Mucosa of descending colon (tissue), 3 donors: ENCODE results near the gene LIX1L. TPM values are rescaled to one million over a fixed set of nuclear protein-coding genes. Genes with fewer than 3 reads are reported as not detected.
A peak's percentile ranks its signal among the peaks of the same experiment; 100 is the strongest.

ENCODE experiments used
- ATAC-seq: fragments of 200-7000 bp; cut with Tn5 transposase; one replicate; pipeline ENCODE4 v1.9.1; 2020; ENCODE audit warnings: mild to moderate bottlenecking, moderate library complexity
- DNase-seq, 3 donors: peaks; one replicate each; pipeline ENCODE4 v3.0.0-alpha.2; 2020
- H3K36me3 ChIP-seq: fragments of 200-600 bp; one replicate; pipeline ENCODE4 v1.8.0; 2021; ENCODE audit warnings: low read depth, mild to moderate bottlenecking
- H3K4me1 ChIP-seq: fragments of 200-600 bp; one replicate; pipeline ENCODE4 v1.8.0; 2021; ENCODE audit warnings: low read depth, mild to moderate bottlenecking
- H3K4me3 ChIP-seq: fragments of 200-600 bp; one replicate; pipeline ENCODE4 v1.8.0; 2021; ENCODE audit warnings: mild to moderate bottlenecking
- H3K9me3 ChIP-seq: fragments of 200-600 bp; one replicate; pipeline ENCODE4 v1.8.0; 2021; ENCODE audit warnings: mild to moderate bottlenecking
- intact Hi-C, 2 donors: fragments of 100-400 bp; cut with DNase I in 1 of 2; cut with micrococcal nuclease in 1 of 2; formaldehyde crosslinking; loops; one replicate each; pipeline versions ENCODE4 v1.11.0 to v1.11.1; 2022; cut with DNase I, micrococcal nuclease
- total RNA-seq, 3 donors: library from RNA; stranded (reverse); fragmentation: NEBNext Ultra II Directional in 2 of 3; extraction: Animal tissue kit (Norgen Biotek cat#: 25700) in 2 of 3; gene quantifications; one replicate each; pipeline versions ENCODE4 v1.2.1 to v1.2.4, GENCODE V29; 2021 to 2023
- TF ChIP-seq, protein P1 (sequence below): fragments of 200-600 bp; IDR thresholded peaks from one replicate; pipeline ENCODE4 v1.8.0; 2022; ENCODE audit warnings: antibody characterized with exemption, mild to moderate bottlenecking
- donor health status: DM: no; HTN: no; CAD: no; lungs with moderate emphysema.
- donor health status: DM: no; HTN: no; CAD: no.
- donor health status: DM: no; HTN: yes; CAD: no.

The LIX1L gene
- total RNA-seq, 3 donors from 2014 or later = 3.9 to 34.3 (median 10.2) TPM

DNA sequence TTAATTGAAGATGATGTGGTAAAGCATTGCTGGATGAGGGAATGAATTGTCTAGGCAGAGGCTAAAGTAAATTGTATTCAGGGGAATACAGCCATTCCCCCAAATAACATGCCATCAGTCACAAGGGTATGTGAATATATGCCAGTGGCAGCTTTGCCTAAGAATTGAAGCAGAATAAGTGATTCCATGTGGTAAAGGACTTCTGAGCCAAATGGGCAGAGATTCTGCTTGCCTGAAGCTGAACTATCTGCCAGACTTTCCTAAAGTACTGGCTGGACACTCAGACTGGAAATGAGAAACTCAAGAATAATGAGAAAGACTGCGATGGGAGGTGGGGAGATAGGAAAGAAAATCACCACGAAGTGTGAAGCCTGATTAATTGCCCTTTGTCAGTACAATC lies 2.4 kb downstream of the LIX1L start:
- Histone ChIP-seq H3K4me3 (no peak overlapping the region), H3K36me3 (no peaks in the 10 kb centered on the region), H3K9me3 (no peaks in the 10 kb centered on the region), H3K4me1 (peaks cover 18% of the 10 kb centered on the region)
- intact Hi-C loops = no loop called here
- DNase-seq (no peak), ATAC-seq (no peak)
- TF ChIP-seq, protein P1, sequence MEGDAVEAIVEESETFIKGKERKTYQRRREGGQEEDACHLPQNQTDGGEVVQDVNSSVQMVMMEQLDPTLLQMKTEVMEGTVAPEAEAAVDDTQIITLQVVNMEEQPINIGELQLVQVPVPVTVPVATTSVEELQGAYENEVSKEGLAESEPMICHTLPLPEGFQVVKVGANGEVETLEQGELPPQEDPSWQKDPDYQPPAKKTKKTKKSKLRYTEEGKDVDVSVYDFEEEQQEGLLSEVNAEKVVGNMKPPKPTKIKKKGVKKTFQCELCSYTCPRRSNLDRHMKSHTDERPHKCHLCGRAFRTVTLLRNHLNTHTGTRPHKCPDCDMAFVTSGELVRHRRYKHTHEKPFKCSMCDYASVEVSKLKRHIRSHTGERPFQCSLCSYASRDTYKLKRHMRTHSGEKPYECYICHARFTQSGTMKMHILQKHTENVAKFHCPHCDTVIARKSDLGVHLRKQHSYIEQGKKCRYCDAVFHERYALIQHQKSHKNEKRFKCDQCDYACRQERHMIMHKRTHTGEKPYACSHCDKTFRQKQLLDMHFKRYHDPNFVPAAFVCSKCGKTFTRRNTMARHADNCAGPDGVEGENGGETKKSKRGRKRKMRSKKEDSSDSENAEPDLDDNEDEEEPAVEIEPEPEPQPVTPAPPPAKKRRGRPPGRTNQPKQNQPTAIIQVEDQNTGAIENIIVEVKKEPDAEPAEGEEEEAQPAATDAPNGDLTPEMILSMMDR = no peak

DNA sequence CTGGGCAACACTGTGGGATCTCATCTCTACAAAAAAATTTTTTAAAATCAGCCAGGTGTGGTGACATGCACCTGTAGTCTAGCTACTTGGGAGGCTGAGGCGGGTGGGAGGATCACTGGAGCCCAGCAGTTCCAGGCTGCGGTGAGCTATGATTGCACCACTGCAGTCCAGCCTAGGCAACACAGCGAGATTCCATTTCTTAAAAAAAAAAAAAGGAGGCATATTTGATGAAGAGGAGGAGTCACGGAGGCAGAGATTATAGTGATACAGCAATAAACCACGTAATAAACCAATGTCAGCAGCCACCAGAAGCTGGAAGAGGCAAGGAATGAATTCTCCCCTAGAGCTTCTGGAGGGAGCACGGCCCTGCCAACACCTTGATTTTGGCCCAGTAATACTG lies 4.0 kb downstream of the LIX1L start:
- ATAC-seq (no peak), DNase-seq (peak in 1 of 3 donors; percentile 15)
- Histone ChIP-seq H3K36me3 (no peaks in the 10 kb centered on the region), H3K4me3 (no peak overlapping the region), H3K9me3 (no peaks in the 10 kb centered on the region), H3K4me1 (peaks cover 16% of the 10 kb centered on the region)
- TF ChIP-seq, protein P1 = no peak
- intact Hi-C loops = no loop called here

DNA sequence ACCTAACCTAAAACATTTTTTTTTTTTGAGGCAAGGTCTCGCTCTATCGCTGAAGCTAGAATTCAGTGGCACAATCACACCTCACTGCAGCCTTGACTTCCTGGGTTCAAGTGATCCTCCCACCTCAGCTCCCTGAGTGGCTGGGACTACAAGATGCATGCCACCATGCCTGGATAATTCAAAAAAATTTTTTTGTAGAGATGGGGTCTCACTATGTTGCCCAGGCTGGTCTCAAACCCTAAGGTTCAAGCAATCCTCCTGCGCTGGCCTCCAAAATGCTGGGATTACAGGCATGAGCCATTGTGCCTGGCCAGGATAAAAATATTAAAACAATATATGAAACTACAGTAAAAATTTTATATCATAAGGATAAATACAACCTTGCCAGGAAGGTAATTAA lies 4.9 kb downstream of the LIX1L start:
- Histone ChIP-seq H3K36me3 (no peaks in the 10 kb centered on the region), H3K4me1 (peaks cover 16% of the 10 kb centered on the region), H3K4me3 (no peak overlapping the region), H3K9me3 (no peaks in the 10 kb centered on the region)
- TF ChIP-seq, protein P1 = no peak
- ATAC-seq (no peak), DNase-seq (no peak)
- intact Hi-C loops = no loop called here

DNA sequence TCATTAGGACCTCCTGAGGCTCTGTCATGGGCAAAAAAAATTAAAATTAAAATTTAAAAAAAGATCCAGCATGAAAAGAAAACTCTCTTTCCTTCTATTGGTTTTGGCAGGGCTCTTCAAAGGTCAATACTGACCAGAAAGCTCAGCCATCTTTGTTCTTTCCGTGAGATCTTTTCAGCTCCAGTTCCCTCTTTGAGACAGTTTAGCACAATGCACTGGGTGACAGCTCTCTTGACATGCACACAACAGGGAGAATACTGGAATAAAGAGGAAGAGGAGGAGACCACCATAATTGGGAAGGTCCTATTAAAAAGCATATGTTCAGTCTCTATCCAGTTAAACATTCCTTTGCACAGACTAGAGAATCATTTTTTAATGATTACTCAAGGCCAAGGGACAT lies 6.3 kb downstream of the LIX1L start:
- ATAC-seq (no peak), DNase-seq (no peak)
- TF ChIP-seq, protein P1 = no peak
- Histone ChIP-seq H3K4me3 (no peak overlapping the region), H3K4me1 (peaks cover 13% of the 10 kb centered on the region), H3K9me3 (no peaks in the 10 kb centered on the region), H3K36me3 (no peaks in the 10 kb centered on the region)
- intact Hi-C loops = no loop called here

DNA sequence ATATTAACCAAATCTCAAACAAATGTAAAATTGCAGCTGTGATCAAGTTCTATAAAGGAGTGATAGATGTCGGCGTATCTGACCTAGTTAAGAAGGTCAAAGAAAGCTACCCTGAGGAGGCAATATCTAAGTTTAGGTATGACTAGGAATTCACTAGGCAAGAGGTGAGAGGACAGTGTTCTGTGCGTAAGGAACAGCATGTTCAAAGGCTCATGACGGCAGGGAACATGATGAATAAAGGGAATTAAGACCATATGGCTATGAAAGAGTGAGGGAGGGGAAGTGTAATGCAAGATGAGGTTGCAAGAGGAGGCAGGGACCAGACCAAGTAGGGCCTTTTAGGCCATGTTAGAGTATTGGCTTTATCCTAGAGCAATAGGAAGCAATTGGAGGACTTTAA lies 8.6 kb downstream of the LIX1L start:
- Histone ChIP-seq H3K36me3 (no peaks in the 10 kb centered on the region), H3K4me3 (no peak overlapping the region), H3K4me1 (no peaks in the 10 kb centered on the region), H3K9me3 (no peaks in the 10 kb centered on the region)
- intact Hi-C loops = no loop called here
- TF ChIP-seq, protein P1 = no peak
- DNase-seq = no peak
- no peak for ATAC-seq

DNA sequence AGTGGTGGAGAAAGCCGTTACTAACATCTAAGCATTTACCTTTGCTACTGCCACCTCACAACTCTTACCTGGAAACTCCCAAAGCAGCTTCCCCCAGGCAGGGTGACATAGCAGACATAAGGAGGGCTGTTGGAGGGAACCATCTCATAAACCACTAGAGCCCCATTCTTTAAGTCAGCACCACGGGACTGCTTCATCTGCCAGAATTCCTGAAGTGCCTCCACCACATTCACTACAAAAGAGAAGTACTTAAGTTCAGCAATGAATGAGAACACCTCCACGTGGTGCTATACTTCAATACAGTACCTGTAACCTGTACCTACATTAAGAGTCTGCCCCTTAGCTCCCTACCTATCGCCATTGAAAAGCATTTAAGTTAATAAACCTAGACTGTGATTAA lies 10.3 kb downstream of the LIX1L start:
- no peaks in the 10 kb centered on the region for H3K9me3 ChIP-seq
- intact Hi-C loops = no loop called here
- peaks cover 2% of the 10 kb centered on the region for H3K36me3 ChIP-seq
- TF ChIP-seq, protein P1 = no peak
- ATAC-seq (no peak), DNase-seq (no peak)
- H3K4me1 ChIP-seq = no peaks in the 10 kb centered on the region
- no peak overlapping the region for H3K4me3 ChIP-seq
